Transverse colon (tissue), 4 donors: ENCODE measurements around the gene RGMA. TPM values are rescaled to one million over a fixed set of nuclear protein-coding genes. Genes with fewer than 3 reads are reported as not detected.

Source experiments
- DNase-seq: peaks from one replicate; pipeline ENCODE4 v3.0.0-alpha.2; 2019
- H3K27ac ChIP-seq, 4 donors: fragments of 200-600 bp; sonication (generic); 2 replicates each; pipeline ENCODE4 v1.5.1; 2016 to 2018; ENCODE audit warnings: inconsistent platforms in 4 of 4
- H3K27me3 ChIP-seq: fragments of 200-600 bp; sonication (generic); 2 replicates; pipeline ENCODE4 v1.5.1; 2017; ENCODE audit warnings: inconsistent platforms
- H3K36me3 ChIP-seq, 4 donors: fragments of 200-600 bp; sonication (generic); 2 replicates each; pipeline ENCODE4 v1.5.1; 2017 to 2019; ENCODE audit warnings: inconsistent platforms in 4 of 4
- H3K4me1 ChIP-seq, 4 donors: fragments of 200-600 bp; sonication (generic); 2 replicates each; pipeline ENCODE4 v1.5.1; 2017 to 2020; ENCODE audit warnings: inconsistent platforms in 4 of 4
- H3K4me3 ChIP-seq, 4 donors: fragments of 200-600 bp; sonication (generic); 1 replicate in 1 of 4; 2 replicates in 3 of 4; pipeline versions ENCODE4 v1.5.1 to v1.6.1; 2017 to 2019; ENCODE audit warnings: inconsistent platforms in 4 of 4
- H3K9me3 ChIP-seq, 2 donors: fragments of 200-600 bp; sonication (generic); 2 replicates each; pipeline ENCODE4 v1.5.1; 2017 to 2019; ENCODE audit warnings: inconsistent platforms in 2 of 2
- EP300 ChIP-seq: sonication (generic); formaldehyde crosslinking; IDR thresholded peaks from one replicate; pipeline ENCODE4 v1.6.1; 2017; ENCODE audit warnings: antibody characterized with exemption, low read depth
- POLR2A ChIP-seq: fragments of 450-650 bp; IDR thresholded peaks from one replicate; pipeline ENCODE4 v1.6.1; 2016; ENCODE audit warnings: antibody characterized with exemption, mild to moderate bottlenecking, moderate library complexity
- POLR2AphosphoS5 ChIP-seq, 3 donors: sonication (generic); formaldehyde crosslinking; IDR thresholded peaks; one replicate each; pipeline ENCODE4 v1.6.1; 2016; ENCODE audit warnings: antibody characterized with exemption in 3 of 3
- WGBS, 2 donors: methylation state at CpG; one replicate each; pipeline ENCODE4 v1.1.5; 2018; ENCODE audit warnings: low coverage in 1 of 2; 5-methylcytosine and 5-hydroxymethylcytosine counted together
- in situ Hi-C, 4 donors: fragments of 200-750 bp; cut with MboI; loops; one replicate each; pipeline versions ENCODE4 v1.15.0 to v1.15.1; 2017; ENCODE audit warnings: low sequenced_read_pairs in 3 of 4, low pct_ligation_motif_present in 1 of 4, low pct_unique_long_range_greater_than_20kb in 1 of 4
- intact Hi-C: fragments of 100-400 bp; cut with DNase I; formaldehyde crosslinking; loops from one replicate; pipeline ENCODE4 v1.15.1; 2023; ENCODE audit warnings: low total_unique reads
- total RNA-seq, 4 donors: library from RNA; depleted of rRNA; stranded (reverse); fragments of >200 nt; gene quantifications; one replicate each; pipeline ENCODE4 v1.1.0, GENCODE V29; 2016
- TF ChIP-seq, protein P1 (sequence below), 5 experiments: fragments of 200-600 bp in 3 of 5; fragments of 450-650 bp in 2 of 5; sonication (generic) in 3 of 5; IDR thresholded peaks; 1 replicate in 2 of 5; 2 replicates in 3 of 5; pipeline ENCODE4 v1.5.1; 2016 to 2017; ENCODE audit warnings: antibody characterized with exemption in 5 of 5, inconsistent platforms in 3 of 5, mild to moderate bottlenecking in 2 of 5, moderate library complexity in 1 of 5

Gene RGMA
- total RNA-seq, 4 donors from 2014 or later, result 8.6 to 53.3 (median 20.6) TPM

DNA sequence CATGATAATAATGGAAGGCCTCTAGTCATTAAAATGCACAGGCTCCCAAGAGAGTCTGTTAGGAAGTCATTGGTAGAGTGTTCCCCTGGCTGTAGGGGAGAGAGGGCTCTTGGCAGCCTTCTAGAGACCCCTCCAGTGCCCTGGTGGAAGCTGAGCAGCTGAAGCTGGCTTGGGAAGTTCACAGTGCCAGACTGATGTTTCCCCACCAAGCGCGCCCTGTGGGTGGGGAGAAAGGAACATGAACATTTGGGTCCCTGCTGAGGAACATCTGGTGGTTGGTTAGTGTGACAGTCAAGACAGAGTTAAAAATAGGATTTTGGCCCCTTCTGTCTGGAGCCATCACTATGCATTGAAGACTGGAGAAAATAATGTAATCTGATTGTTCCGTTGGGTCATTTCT, 37.1 kb upstream of the RGMA start:
- TF ChIP-seq EP300, result no peak
- no peak for TF ChIP-seq POLR2A
- no peak for TF ChIP-seq POLR2AphosphoS5 (IDR thresholded peaks at IDR 0.05)
- TF ChIP-seq, protein P1, sequence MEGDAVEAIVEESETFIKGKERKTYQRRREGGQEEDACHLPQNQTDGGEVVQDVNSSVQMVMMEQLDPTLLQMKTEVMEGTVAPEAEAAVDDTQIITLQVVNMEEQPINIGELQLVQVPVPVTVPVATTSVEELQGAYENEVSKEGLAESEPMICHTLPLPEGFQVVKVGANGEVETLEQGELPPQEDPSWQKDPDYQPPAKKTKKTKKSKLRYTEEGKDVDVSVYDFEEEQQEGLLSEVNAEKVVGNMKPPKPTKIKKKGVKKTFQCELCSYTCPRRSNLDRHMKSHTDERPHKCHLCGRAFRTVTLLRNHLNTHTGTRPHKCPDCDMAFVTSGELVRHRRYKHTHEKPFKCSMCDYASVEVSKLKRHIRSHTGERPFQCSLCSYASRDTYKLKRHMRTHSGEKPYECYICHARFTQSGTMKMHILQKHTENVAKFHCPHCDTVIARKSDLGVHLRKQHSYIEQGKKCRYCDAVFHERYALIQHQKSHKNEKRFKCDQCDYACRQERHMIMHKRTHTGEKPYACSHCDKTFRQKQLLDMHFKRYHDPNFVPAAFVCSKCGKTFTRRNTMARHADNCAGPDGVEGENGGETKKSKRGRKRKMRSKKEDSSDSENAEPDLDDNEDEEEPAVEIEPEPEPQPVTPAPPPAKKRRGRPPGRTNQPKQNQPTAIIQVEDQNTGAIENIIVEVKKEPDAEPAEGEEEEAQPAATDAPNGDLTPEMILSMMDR (IDR thresholded peaks at IDR 0.05), result no peak
- no peaks in the 10 kb centered on the region for H3K36me3 ChIP-seq
- no peak overlapping the region for H3K27ac ChIP-seq
- intact Hi-C loops (no loop called here), in situ Hi-C loops (no loop called here)
- H3K4me3 ChIP-seq, result no peak overlapping the region
- no peaks in the 10 kb centered on the region for H3K4me1 ChIP-seq
- WGBS, 2 donors, result 80 to 84% methylated on average over 1 to 3 of the region's 3 CpGs
- no peaks in the 10 kb centered on the region for H3K27me3 ChIP-seq
- no peaks in the 10 kb centered on the region for H3K9me3 ChIP-seq
- DNase-seq, result no peak

GRCh38 chr15:93124126-93124525, 35.1 kb upstream of the RGMA start:
- 77 to 83% methylated on average over 1 to 4 of the region's 4 CpGs for WGBS, 2 donors
- no peaks in the 10 kb centered on the region for H3K9me3 ChIP-seq
- H3K36me3 ChIP-seq, result no peaks in the 10 kb centered on the region
- DNase-seq, result no peak
- no peak overlapping the region for H3K27ac ChIP-seq
- TF ChIP-seq EP300 (no peak), POLR2AphosphoS5 (IDR thresholded peaks at IDR 0.05) (no peak)
- H3K4me1 ChIP-seq, result no peaks in the 10 kb centered on the region
- intact Hi-C loops, result no loop called here
- no peaks in the 10 kb centered on the region for H3K27me3 ChIP-seq
- no peak overlapping the region for H3K4me3 ChIP-seq
- in situ Hi-C loops, result no loop called here

GRCh38 chr15:93121973-93122910, 33.2 kb upstream of the RGMA start:
- intact Hi-C loops (no loop called here), in situ Hi-C loops (no loop called here)
- Histone ChIP-seq H3K27ac (no peak overlapping the region), H3K9me3 (no peaks in the 10 kb centered on the region), H3K36me3 (no peaks in the 10 kb centered on the region), H3K27me3 (no peaks in the 10 kb centered on the region), H3K4me3 (no peak overlapping the region), H3K4me1 (no peaks in the 10 kb centered on the region)
- DNase-seq, result no peak
- WGBS, 2 donors, result 81 to 87% methylated on average over 16 to 20 of the region's 20 CpGs
- no peak for TF ChIP-seq POLR2AphosphoS5 (IDR thresholded peaks at IDR 0.05)
- TF ChIP-seq, protein P1 (IDR thresholded peaks at IDR 0.05), result no peak

- 78% methylated on average over 5 of the region's 5 CpGs; no CpG with 5 or more reads in 1 of the 2 donors for WGBS, 2 donors
- Histone ChIP-seq H3K4me1 (no peaks in the 10 kb centered on the region), H3K27me3 (no peaks in the 10 kb centered on the region), H3K27ac (no peak overlapping the region), H3K4me3 (no peak overlapping the region), H3K36me3 (no peaks in the 10 kb centered on the region), H3K9me3 (no peaks in the 10 kb centered on the region)
- in situ Hi-C loops, result no loop called here
- DNase-seq, result no peak
- intact Hi-C loops, result no loop called here
- TF ChIP-seq, protein P1 (IDR thresholded peaks at IDR 0.05), result no peak
- no peak for TF ChIP-seq POLR2A
- TF ChIP-seq POLR2AphosphoS5 (IDR thresholded peaks at IDR 0.05), result no peak
- no peak for TF ChIP-seq EP300
Measured at GRCh38 chr15:93121107-93121506, 32.1 kb upstream of the RGMA start.
